NCI-H1436 (cell line): ENCODE data around the gene RASA4B.
"Not testable (repeated sequence)": the region's sequence is repeated elsewhere in the genome, so short reads cannot be mapped to it uniquely, and the experiment has no call there.

Experiments
- DNase-seq: peaks from one replicate; lab custom pipeline; 2025; lab: John Stamatoyannopoulos, UW

Gene RASA4B

DNA sequence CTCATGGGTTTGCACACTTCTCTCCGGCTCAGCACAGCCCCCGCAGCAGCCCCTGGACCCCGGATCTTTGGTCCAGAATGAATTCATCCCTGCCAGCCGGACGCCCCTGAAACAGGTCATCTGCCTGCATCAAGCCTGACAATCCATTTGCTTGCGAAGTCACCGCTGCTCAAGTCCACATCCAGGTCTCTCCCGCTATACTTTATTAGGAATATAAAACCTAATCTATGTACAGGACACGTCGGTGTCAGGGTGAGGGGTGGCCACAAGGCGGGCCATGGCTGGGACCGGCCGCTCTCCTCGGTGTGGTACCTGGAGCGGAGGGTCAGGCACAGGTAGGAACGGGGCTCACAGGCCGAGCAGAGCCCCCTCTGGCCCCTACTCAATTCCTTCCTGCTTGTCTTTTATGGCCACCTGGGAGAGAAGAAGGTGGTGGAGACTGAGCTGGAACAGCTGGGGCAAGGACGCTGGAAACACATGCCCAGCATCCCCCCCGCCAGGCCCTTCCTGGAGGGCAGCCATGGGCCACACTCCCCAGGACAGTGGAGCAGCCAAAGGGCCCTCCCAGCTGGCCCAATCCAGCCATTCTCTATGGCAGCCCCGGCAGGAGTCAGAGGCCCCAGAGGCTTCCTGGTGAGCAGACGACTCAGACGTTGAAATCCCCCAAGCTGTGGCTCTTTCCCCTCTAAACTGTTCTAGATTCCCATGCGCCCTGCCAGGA is 44.1 kb downstream of the RASA4B start:
- no peak for DNase-seq

DNA sequence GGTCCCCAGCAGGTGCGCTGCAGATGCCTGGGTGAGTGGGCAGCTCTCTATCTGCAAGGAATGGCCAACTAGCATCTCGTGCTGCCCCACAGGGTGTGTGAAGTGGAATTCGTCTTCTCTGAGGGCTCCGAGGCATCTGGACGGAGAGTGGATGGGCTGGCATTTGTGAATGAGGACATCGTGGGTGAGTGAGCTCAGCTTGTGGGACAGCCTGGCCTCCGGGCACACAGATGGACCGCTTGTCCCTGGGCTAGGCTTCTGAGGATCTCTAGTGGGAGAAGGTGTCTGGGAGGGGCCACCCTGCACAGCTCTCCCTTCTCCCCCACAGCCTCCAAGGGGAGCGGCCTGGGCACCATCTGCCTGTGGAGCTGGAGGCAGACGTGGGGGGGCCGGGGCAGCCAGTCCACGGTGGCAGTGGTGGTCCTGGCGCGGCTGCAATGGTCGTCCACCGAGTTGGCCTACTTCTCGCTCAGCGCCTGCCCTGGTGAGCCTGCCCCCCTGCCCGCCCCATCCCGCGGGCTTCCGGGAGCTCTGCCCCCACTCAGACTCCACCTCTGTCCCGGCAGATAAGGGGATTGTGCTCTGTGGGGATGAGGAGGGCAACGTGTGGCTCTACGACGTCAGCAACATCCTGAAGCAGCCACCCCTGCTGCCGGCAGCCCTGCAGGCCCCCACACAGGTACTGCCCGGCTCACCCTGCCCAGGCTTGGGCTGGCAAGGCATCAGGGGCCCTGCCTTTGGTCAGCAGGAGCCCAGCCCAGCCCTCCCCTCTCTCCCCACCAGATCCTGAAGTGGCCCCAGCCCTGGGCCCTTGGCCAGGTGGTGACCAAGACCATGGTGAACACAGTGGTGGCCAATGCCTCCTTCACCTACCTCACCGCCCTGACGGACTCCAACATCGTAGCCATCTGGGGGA is 45.2 kb downstream of the RASA4B start:
- DNase-seq, result no peak

DNA sequence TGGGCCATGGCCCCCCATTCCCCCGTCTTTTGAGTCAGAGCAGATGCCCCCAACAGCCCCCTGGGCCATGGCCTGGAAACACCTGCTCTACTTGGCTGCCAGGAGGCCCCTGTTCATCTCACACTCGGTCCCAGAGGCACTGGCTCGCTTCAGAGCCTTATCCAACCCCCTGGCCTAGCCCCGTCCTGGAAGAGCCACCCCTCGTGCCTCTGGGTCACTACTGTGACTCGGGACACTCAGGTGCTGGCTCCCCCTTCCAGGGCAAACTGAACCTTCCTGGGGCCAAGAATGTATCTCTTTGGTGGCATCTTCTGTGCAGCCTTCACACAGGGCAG is 45.8 kb downstream of the RASA4B start:
- DNase-seq, result no peak

DNA sequence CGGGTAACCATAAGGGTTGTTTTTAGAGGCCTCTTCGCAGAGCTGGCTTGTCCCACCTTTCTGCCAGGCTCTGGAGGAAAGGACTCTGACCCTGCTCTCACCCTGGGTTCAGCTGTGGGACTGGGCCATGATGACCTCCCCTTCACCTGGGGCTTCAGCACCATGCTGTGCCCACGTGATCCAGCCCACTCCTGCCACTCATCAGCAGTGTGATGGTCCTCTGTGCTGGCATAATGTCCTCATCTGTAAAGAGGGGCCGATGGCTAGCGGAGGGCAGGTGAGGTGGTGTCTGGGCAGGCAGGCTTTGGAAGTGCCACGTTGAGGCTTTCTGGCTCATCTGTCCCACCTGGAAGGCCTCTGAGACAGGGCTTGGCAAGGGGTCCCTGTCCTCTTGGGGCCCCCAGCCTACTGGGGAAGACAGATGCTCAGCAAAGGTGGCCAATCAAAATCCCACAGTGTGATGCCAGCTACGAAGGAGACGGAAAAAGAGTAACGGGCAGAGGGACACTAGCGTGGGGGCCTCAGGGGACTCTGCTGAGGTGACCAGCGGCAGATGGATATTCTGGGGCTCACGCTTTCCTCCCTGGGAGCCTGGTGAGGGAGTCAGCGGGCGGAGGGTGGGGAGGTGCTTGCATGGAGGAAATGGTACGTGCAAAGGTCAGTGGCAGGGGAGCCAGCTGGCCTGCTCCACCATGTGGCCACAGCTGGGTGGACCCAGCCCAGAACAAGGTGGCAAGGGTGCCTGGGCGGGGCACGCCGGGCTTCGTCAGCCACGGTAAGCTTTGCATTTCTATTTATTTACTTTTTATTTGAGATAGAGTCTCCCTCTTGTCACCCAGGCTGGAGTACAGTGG is 47.4 kb downstream of the RASA4B start:
- no peak for DNase-seq

DNA sequence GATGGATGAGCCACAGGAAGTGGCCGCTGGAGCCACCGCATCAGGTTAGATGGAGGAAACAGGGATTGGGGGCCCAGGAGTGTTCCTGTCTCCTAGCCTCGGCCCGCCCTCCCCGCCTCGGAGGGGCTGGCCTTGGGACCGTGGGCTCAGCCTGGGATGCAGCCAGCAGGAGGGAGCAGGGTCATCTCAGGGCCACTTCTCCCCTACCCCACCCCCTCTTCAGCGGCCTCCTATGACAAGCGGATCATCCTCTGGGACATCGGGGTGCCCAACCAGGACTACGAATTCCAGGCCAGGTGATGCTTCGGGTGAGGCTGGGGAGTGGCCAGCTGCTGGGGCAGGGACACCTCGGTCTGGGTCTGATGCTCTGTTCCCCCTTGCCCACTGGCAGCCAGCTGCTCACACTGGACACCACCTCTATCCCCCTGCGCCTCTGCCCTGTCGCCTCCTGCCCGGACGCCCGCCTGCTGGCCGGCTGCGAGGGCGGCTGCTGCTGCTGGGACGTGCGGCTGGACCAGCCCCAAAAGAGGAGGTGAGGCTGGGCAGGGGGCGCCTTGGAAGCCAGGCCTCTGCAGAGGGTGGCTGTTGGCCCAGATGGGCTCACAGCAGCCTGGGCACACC is 48.1 kb downstream of the RASA4B start:
- no peak for DNase-seq

DNA sequence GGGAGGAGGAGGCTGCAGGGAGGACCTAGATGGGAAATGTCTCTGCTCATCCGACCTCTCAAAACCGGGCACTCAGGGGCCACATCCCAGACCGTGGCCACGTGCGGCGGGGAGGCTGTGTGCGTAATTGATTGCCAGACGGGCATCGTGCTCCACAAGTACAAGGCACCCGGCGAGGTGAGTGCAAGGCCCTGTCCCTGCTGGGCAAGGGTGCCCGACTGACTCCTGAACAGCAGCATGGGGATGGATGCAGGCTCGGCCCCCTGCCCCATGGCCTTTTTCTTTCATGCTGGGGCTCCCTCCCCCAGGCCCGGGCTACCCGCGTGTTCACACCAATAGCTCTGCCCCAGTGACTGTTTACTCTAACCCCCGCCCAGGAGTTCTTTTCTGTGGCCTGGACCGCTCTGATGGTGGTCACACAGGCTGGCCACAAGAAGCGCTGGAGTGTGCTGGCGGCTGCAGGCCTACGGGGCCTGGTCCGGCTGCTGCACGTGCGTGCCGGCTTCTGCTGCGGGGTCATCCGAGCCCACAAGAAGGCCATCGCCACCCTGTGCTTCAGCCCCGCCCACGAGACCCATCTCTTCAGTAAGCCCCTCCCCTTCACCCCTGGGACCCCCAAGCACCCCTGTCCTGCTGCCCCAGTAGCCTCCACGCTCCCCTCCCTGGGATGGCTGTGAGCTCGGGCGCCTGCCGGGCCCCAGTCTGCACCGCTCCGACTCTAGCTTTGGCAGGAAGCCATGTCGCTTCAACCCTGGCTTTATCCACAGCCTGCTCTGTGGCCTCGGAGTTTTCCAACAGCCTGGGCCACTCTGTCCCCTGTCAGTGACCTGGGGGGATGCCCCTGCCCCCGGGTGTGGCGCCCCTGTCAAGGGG is 48.9 kb downstream of the RASA4B start:
- no peak for DNase-seq

DNA sequence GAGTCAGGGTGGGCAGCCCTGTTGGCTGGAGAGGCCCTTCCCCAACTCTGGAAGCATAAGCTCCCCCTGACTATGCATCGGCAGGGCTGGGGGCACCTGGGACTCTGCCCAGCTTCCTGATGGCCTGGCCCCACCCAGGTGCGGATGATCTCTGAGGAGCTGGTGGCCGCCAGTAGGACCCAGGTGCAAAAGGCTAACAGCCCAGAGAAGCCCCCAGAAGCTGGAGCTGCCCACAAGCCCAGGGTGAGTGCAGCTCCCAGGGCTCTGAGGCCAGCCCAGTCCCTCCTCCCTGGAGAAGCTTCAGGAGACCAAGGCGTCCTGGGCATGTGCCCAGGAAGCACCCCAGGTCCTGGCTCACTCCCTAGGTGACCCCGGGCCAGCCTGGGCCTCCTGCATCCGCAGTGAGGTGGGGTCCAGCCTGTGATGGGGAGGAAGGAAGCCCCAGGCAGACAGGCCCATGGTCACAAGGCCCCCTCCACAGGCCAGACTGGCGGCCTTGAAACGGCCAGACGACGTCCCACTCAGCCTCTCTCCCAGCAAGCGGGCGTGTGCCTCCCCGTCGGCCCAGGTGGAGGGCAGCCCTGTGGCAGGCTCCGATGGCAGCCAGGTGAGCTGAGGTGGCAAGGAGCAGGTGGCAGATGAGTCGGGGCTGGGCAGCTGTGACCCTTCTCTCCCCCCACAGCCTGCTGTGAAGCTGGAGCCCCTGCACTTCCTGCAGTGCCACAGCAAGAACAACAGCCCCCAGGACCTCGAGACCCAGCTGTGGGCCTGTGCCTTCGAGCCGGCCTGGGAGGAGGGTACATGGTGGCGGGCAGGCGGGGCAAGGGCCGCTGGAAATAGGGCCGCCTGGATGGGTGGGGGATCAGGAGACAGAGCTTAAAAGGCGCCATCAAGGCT is 49.7 kb downstream of the RASA4B start:
- no peak for DNase-seq

DNA sequence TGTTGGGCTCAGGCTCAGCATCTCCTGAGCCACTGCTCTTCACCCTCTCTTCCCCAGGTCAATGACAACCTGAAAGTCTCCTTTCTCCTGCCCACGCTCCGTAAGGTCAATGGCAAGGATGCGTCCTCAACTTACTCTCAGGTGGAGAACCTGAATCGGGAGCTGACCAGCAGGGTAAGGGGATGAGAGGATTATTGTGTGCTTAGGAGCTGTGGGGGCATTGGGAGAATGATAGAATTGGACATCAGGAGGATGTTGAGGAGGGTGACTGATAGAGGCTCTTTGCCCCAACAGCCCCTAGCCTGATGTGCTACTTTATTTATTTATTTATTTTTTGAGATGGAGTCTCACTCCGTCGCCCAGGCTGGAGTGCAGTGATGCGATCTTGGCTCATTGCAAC is 51.5 kb downstream of the RASA4B start:
- DNase-seq, result no peak

DNA sequence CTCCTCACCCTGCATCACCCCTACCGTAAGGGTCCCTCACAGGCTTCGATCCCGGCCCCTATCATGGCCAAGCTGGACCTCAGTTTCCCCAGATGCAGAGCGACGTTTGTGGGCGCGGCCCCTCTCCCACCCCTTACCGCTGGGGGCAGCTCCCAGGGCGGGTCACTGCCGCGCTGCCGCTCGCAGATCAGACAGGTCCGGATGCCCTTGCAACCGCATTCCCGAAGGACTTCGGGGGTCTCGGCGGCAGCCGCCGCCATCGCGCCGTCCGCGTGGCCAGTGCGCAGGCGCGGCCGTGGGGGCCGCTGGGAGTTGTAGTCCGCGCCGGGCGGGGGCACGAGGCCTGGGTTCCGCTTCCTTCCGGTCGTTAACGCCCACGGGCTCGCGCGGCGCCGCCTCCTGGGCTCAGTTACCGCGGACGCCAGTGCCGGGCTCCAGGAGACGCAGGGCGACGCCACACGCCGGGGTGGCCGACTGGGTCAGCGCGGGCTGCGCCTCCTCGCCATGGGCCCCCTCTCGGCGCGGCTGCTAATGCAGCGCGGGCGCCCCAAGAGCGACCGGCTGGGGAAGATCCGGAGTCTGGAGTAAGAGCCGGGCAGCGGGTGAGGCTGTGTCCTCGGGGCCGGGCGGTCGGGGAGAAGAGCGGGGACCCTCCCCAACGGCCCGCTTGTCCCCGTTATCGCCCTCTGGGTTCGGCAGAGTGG is 52.8 kb downstream of the RASA4B start, which contains the start of the genes ALKBH4 and LRWD1:
TSS of gene ALKBH4 (minus strand) at position 287 of the 704 bp plus-strand sequence. CDS start at position 260, 27 bp downstream.
TSS of gene LRWD1 (plus strand) at position 408 of the 704 bp plus-strand sequence. CDS start at position 505, 97 bp downstream.
- DNase-seq, result peak; percentile 88

DNA sequence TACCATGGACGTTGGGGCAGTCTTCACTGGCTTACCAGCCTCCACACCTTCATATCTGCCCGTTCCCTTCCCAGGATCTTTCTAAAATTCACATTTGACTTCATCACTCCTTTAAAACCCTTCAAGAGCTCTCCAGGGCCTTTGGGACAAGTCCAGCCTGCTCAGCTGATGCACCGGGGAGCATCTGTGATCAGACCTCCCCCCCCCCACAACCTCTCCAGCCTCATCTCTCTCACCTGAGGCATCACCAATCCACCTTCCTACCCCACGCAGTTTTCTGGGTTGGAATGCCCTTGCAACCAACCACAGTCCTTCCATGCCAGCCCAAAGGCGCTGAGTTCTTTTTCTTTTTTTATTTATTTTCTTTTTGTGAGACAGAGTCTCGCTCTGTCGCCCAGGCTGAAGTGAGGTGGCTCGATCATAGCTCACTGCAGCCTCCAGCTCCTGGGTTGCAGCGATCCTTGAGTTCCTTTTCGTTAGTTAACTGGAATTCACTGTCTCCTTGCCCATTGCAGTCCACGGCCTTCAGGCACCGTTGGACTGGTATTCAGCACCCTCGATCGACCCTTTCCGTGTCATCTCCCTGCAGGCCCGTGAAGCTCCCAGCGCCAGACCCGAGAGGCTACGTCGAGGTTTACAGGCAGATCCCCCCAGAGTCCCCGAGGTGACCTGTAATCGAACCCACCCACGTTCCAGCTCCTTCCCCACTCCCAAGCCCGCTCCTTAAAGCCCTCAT is 53.6 kb downstream of the RASA4B start:
- DNase-seq, result no peak

DNA sequence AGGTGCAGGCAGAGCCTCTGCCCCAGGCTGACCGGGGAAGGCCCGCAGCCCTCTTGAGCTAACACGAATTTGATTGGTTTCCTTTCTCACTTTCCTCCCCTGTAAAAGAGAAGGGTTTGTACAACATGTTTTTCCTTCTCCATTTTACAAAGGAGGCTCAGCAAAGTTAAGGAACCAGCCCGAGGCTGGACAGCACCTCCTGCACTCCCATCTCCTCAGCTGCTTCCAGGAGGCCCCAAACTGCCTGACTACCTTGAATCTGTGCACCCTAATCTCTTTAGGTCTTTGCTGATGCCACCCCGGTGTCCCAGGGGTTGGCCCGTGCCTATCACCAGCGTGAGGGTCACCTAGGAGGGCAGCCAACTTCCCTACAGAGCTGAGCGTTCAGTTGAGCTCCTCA is 57.1 kb downstream of the RASA4B start:
- no peak for DNase-seq

DNA sequence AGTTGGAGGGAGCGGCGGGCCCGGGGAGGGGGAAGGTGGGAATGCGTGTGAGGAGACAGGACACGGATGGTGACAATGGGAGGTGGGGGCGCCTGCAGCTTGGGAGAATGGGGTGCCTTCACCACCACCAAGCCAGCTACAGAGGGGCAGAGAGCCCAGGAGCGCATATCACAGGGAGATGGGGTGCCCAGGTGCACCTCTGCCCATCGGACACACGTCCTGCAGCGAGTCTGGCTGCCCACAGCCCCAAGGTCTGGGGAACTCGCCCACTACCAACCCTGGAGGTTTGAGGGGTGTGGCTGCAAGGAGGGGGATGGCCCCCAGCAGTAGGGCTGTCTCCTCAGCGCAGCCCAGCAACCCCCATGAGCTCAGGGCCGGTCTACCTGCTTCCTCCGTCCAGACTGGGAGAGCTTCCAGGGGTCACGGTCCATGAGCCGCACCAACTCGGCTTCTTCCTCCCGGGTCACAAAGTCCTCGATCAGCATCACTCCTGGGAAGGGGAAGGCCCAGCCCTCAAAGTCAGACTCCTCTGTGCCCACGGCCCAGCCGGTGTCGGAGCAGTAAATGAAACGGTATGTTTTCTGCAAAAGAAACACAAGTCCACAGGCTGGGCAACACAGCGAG is 58.2 kb downstream of the RASA4B start:
- no peak for DNase-seq

DNA sequence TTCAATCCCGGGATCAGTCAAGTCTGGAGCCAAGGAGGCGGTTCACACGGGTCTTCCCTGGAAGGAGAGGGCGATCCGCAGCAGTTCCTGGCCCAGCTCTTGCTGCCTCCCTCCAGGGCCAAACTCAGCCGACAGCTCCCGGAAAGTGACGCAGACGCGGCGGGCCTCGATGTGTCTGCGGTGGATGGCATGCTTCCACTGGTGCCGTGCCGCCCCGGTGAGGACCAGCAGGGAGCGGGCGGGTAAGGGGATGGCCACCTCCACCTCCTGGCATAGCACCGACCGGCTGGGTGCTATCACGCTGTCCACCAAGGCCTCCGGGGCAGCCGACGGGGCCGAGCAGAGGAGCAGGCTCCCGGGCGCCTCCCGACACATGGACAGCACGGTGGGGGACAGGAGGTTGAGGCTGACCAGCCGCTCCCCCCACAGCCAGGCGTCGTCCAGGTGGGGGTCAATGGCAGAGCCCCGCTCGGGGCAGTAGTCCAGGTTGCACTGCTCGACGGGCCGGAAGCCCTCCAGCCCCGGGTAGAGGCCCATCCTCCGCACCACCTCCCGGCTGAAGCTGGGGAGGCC is 60.1 kb downstream of the RASA4B start:
- no peak for DNase-seq

DNA sequence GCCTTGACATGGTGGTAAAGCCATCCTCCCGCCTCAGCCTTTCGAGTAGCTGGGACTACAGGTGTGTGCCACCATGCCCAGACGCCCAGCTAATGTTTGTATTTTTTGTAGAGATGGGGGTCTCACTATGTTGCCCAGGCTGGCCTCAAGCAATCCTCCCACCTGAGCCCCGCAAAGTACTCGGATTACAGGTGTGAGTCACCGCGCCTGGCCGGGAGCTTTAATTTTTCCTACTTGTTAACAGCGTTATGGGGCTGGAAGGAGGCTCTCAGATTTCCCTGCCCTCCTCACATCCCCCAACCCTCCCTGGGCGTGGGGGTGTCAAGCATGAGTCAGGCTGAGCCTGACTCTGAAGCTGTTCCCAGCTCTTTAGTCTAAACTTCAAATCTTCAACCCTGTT is 61.2 kb downstream of the RASA4B start:
- DNase-seq, result no peak

DNA sequence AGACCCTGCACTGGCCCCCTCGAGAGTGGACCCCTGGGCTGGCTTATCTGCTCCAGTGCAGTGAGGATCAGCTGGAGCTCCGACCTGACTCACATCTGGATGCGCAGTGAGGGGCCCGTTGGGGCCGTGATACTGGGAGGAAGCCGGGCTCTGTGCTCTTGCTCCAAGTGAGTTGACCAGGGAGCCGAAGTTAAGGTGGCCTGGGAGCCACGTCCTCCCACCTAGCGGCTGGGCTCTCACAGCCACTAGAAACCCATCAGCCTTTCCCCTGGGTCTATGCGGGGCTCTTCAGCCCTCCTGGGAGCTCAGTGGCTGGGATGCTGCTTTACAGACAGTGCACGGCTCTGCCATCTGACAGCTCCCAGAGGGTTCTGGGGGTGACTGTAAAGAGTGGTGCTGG is 62.0 kb downstream of the RASA4B start:
- no peak for DNase-seq

DNA sequence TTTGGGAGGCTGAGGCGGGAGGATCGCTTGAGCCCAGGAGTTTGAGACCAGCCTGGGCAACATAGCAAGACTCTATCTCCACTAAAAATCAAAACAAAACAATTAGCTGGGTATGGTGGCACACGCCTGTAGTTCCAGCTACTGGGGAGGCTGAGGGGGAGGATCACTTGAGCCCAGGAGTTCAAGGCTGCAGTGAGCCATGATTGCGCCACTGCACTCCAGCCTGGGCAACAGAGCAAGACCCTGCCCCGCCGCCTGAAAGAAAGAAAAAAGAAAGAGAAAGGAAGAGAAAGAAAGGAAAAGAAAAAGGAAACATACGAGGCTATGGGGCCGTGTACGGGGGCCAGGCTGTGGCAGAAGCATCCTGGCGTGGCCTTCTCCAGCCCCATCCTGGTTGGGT is 62.6 kb downstream of the RASA4B start:
- DNase-seq, result not testable (repeated sequence)

DNA sequence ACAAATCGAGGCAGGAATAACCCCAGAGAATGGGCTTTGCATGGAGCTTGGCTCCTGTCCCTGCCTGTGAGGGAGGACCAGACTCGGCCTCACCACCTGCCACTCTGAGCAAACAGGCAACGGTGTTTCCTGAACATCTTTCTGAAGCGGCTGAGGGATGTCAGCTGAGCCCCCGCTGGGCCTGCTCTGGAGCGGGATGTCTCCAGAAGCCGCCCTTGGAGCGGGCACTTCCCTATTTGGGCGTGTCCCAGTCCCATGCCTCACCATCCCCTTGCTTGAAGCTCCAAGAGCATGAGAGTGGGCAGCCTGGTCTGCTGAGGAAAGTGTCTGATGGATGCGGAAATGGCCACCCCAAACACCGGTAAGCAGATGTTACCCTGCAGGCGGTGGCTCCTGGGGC is 63.1 kb downstream of the RASA4B start:
- no peak for DNase-seq

DNA sequence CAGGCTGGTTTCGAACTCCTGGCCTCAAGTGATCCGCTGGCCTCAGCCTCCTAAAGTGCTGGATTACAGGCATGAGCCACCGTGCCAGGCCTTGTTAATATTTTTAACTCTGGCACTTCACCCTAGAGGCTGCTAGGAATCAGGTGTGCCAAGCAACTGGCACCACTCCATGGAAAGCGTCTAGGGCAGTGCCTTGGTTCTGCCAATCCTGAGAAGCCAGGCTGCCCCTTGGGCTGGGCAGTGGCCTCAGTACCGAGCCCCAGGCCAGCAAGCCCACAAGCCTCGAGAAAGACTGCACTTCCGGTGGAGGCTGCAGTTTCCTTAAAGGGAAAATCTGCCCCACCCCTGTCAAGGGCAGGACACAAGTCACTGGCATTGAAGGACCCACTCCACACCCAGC is 64.3 kb downstream of the RASA4B start:
- no peak for DNase-seq
